Activated CD4-positive, CD25-positive, alpha-beta regulatory T cell treated with anti-CD3 and anti-CD28 coated beads, Interleukin-2, amount 50 U/mL, for 72 hours (primary cell): ENCODE data around the gene PBX2.
"Not testable (repeated sequence)": the region's sequence is repeated elsewhere in the genome, so short reads cannot be mapped to it uniquely, and the experiment has no call there.

Experiments used
- DNase-seq: peaks from one replicate; pipeline ENCODE4 v3.0.0; 2021

The PBX2 gene

DNA sequence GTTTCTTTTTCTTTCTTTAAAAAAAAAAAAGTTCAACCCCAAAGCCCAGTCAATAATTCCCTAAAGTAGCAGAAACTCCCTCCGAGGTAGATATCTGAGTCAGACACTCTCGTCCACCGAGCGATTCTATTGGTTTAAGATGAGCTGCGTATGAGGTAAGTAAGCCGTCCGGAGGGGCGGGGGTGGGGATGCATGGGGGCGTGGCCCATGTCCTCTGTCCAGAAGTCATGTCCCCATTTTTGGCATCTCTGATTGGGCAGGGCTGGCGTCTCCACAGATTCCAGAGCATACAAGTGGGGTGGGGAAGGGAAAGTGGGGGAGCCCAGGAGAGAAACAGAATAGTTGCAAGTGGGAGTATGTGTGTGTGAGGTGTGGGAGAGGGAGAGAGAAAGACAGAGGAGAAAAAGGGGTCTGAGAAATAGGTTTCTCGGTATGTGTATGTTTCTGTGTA, 4.3 kb downstream of the PBX2 start:
- not testable (repeated sequence) for DNase-seq

DNA sequence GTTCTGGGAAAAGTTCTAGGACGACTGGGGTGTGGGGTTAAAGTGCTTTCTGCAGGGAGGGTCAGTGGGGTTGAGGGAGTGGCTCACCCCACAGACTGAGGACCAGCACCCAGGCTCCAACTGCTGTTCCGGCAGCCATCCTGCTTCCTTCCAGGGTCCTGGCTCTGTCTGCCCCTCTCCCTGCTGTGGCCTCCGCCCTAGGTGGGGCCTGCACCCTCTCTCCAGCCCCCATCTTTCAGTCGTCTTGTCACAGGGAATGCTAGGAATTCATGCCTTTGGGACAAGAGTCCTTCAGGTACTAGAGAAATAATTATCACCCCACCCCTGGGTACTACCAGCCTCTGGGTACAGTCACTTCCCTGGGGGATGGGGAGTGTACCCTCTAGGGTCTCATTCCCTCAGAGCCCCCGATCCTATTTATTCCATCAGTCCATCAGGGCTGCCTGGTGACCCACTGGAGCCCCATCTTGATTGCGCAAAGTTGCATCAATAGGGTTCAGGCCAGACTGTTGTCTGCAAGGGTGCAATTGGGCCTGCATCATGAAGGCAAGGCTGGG, 5.8 kb downstream of the PBX2 start, which contains the start of gene AGER:
Gene AGER, minus strand, starts transcription at position 170 of the 557 bp plus-strand sequence. Its CDS starts 31 bp downstream, at position 139.
- DNase-seq, result no peak

DNA sequence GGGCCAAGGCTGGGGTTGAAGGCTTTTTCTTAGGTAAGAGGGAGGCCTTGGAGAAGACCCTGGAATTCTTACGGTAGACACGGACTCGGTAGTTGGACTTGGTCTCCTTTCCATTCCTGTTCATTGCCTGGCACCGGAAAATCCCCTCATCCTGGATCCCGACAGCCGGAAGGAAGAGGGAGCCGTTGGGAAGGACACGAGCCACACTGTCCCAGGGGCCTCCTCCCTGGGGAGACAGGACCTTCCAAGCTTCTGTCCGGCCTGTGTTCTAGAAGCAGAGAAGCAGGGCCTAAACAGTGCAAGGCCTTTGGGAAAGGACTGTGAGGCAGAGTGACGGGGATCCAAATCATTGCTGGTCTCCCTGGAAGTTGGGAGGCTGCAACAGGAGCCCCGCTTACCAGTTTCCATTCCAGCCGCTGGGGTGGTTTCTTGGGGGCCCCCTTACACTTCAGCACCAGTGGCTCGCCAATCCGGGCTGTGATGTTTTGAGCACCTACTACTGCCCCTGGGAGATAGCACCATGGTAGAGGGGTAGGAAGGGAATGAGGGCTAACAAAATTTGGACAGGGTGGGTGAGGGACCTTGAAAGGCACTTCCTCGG, 6.4 kb downstream of the PBX2 start:
- no peak for DNase-seq

DNA sequence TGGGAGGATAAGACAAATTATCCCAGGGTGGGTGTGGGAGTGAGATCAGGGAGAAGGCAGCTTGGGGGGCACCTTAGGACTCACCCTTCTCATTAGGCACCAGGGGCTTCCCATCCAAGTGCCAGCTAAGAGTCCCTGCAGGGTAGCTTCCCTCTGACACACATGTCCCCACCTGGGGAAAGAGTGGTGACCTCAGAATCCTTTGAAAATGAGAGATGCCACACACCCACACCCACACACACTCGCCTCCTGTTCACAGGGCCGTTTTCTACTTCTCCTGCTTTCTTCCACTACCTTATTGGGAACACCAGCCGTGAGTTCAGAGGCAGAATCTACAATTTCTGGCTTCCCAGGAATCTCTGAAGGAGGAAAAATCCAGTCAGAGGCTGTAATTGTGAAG, 7.0 kb downstream of the PBX2 start:
- DNase-seq, result no peak

DNA sequence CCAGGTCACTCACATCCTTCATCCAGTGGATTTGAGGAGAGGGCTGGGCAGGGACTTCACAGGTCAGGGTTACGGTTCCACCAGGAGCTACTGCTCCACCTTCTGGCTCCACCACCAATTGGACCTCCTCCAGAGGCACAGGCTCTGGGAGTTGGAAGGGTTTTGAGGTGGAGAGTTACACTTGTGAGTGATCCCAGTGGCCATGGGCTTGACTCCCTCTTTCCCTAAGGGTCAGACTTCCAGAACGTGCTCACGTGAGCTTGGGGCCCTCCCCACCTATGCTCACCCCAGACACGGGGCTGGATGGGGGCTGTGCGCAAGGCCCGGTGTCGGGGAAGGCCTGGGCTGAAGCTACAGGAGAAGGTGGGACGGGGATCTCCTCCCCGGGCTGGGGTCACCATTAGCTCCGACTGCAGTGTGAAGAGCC, 7.4 kb downstream of the PBX2 start:
- DNase-seq, result no peak

DNA sequence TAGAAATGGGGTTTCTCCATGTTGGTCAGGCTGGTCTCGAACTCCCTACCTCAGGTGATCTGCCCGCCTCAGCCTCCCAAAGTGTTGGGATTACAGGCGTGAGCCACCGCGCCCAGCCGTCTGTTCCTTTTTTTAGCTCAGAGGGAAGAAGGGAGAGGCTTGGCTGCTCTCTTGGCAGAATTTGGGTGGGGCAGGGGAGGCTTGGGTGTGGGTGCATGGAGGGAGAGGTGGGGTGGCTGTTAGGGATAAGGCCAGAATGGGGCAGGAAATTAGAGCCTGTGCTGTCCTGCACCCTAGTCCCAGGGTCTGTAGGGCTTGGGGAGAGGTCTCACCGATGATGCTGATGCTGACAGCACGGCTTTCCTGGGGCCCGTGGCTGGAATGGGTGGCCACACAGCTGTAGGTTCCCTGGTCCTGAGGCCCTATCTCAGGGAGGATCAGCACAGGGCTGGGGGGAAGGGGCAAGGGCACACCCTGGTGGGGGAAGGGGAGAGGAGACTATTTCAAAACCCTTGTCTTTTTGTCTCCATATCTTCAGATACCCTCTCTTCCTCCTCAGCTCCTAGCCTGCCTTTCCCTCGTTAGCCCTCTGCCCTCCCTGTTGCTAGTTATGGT, 8.0 kb downstream of the PBX2 start:
- no peak for DNase-seq

DNA sequence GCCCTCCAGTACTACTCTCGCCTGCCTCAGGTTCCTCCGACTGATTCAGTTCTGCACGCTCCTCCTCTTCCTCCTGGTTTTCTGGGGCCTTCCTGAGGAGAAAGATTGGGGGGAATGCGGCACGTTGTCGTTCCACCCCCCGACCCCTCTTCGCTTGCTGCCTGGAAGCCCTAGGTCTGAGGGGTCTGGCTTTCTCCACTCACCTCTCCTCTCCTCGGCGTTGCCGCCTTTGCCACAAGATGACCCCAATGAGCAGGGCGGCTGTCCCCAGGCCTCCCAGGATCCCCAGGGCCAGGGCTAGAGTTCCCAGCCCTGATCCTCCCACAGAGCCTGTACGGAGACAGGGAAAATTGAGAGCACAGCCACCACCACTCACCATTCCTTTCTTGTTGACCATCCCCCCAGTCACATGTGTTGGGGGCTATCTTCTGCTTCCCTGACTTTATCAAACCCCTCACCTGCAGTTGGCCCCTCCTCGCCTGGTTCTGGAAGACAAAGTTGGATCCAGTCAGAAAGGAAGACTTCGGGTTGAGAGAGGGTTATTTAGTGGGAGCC, 8.8 kb downstream of the PBX2 start:
- DNase-seq, result no peak

DNA sequence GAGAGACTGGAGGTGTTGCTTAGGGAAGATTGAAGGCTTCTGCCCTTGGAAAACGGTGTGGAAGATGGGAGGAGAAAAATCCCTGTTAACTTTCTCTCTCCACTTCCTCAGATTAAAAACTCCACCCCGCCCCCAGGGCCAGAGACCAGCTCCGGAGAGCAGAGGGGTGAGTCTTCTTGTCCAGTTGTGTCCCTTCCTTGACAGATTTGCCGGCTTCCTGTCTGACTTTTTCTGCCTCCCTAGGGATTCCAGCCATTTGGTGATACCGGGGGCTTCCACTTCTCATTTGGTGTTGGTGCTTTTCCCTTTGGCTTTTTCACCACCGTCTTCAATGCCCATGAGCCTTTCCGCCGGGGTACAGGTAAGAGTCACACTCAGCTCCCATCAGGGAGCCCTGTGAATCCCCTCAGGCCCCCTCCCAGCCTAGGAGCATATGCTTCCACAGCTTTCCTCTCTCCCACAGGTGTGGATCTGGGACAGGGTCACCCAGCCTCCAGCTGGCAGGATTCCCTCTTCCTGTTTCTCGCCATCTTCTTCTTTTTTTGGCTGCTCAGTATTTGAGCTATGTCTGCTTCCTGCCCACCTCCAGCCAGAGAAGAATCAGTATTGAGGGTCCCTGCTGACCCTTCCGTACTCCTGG, 10.1 kb downstream of the PBX2 start:
- DNase-seq, result no peak

DNA sequence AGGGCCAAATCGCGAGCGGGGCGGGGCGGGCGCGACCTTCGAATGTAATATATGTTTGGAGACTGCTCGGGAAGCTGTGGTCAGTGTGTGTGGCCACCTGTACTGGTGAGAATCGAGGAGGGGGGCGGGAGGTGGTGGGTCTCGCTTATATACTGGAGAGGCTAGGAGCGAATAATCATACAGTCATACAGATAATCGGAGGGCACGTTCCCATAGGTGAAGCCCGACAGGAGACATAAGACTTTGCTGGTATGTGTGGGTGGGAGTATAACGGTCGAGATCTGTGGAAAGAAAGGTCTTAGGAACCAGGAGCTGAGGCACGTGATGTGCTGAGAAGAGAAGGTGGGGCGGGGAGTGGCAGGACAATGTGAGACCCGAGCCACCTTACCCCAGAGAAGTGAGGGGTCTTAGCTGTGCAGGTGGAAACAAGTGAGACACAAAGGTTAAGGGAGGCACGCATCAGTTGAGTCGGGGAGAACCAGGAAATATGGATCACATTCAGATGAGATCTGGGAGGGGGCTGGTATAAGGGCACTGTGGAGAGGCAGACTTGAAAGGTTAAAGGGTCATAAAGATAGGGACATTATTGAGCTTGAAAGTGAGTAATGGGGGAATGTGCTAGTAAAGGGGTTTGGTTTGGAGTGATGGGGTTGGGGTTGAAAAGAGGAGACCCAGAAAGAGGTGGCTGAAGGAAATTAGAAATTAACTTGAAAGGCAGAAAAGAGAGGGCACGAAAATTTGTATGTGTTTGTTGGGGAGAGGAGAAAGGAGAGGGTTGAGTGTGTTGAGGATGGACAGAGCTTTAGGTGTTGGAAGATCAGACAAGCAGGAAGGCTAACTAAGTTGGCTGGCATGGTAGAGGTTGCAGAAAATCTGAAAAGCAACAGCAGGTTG, 11.2 kb downstream of the PBX2 start:
- DNase-seq, result no peak

DNA sequence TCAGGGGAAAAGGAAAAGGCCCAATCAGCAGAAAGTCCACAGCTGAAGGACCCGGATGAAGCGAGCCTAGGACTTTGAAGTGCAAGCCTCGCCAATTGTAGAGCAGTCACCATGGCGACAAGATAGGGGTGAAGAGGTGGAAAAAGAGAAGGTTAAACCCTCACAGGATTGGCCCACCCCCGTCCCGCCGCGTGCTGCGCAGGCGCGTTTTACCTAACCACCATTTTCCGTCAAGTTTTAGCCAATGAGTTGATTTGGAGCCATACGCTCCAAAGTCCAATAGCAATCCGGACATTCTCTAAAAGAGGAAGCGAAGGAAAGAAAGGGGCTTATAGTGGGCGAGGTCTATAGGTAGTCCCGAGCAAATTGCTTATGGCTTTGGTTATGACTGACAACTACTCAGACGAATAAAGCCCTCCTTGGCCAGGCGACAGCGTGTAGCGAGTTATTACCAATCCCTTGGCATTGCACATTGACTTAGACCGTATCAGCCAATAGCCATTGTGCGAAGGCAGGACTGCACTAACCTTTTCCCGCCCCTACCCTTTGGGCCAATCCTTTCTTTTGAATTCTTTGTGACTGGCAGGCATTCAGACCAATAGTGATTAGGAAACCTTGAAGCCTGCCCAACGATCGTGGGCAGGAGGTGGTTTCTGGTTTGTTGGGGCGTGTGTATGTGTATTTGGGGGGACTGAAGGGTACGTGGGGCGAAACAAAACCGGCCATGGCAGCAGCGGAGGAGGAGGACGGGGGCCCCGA, 12.0 kb downstream of the PBX2 start, which contains the start of gene RNF5:
Gene RNF5, plus strand, starts transcription at position 618 of the 759 bp plus-strand sequence. Its CDS starts 107 bp downstream, at position 725.
- DNase-seq, result peak; percentile 78

DNA sequence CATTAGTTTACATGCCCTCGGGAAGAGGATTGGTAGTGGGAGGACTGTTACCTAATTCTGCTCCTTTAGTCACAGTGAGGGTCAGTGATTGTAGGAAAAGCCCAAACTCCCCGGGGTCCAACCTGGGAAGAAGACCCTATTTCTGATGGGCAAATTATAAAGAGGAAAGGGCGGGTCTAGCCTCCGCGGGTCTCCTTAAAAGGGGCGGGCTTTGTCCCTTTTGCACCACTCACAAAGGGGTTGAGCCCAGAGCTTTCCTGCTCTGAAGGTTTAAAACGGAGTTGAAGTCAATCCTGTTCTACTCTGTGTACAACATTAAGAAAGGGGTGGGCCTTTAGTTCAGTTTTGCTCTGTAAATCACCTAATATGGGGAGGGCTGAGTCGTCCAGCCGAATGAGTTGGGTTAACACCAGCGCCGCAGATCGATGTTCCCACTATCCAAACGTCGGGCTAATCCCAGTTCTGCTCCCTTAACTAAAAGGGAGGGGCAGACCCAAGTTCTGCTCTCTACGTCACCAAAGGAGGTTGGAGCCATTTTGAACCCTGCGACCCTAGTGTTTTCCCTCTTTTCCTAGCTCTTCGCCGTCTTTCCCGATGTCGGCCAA, 12.7 kb downstream of the PBX2 start:
- no peak for DNase-seq

DNA sequence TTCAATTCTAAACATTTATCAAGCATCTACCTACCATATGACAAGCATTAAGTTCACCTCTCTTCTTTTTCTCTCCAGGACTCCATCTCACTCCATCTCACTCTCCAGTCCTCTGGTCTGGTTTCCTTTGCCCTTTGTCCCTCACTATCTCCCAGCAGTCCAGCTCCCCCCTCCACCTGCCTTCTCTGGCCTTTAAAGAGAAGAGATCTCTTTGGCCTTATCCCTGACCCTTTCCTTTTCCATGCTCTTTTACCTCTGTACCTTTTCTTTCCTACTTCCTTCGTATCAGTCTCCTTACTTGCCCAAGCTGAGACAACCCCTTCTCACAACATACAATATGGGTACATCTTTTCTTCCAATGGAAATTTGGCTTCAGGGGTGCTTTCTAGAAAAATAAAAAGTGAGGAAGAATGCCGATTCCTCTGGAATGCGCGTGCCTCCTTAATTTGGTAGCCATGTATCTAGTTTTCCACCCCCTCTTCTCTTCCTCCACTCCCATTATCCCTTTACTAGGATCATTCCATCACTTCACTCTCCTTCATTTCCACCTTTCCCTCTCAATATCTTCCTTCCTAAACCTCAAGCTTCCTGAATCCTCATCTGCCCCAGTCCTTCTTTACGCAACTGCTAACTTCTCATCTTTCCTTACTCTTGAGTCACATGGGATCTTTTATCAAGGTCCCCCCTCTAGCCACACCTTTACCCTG, 13.4 kb downstream of the PBX2 start:
- no peak for DNase-seq

DNA sequence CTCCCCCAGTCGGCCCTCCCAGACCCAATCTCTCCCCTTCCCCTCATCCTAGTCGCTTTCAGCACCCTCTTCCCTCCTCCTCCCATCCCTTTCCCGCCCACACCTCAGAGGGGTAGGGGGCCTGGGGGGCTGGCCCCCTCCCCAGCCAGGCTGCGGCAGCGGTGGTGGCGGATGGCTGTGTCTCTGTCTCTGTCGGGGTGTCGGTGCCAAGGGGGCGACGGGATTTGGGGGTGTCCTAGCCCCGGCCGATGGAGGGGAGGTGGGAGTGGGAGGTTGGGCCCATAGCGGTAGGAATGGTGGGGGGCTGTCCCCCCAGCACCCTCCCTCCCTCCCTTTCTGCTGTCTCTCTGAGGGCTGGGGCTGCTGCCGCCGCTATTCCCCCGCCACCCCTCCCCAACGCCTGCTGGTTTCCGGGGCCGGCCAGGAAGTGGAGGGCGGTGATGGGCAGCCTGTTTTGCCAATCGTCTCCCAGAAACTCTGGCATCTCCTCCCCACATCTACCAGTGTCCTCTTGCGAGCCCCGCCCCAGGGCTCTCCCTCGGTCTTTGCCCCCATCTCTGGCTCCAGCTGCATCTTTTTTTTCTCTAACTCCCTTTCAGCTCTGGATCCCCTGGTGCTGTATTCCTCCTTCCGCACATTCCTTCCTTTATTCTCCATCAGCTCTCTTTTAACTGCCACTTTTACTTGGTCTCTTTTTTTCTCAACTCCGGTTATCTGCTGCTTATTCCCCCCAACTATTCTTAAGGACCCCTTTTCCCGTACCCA, 14.1 kb downstream of the PBX2 start, which contains the start of gene AGPAT1:
Gene AGPAT1, minus strand, starts transcription at position 374 of the 765 bp plus-strand sequence. CDS start 4,588 bp downstream, outside the sequence.
- peak; percentile 98 for DNase-seq

DNA sequence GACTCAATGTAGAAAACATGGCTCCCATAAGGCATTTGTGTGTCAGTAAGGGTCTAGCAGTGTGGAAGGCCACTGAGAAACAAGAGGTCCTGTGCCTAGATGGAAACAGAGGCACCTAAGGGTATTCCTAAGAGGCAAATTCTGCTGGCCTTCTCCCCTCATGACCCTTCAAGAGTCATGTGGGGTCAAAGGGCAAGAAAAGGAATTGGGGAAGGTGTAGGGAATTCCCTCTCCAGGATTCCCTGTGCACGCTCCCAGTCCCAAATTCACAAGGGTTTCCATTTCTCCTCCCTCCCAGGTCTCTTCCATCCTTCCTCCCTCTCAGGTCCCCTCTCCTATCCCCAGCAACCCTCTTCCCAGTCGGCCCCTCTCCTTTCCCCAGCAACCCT, 14.7 kb downstream of the PBX2 start:
- DNase-seq, result no peak

DNA sequence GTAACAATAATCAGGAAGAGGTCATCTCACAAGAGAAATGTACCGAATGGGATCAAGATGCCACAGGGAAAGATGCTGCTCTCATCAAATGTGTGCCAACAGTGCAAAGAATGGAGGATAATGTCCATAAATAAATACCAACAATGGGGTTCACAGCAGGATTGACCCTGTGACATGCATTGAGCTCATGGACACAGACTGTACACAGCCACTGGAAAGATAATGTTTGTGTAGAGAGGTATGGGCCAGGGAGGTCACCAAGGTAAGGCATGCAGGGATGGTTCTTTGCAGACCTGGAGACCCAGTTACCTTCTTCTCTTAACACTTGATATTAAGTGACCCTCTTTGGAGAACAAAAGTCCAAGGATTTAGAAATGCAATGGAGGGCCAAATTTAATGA, 15.6 kb downstream of the PBX2 start:
- DNase-seq, result no peak

DNA sequence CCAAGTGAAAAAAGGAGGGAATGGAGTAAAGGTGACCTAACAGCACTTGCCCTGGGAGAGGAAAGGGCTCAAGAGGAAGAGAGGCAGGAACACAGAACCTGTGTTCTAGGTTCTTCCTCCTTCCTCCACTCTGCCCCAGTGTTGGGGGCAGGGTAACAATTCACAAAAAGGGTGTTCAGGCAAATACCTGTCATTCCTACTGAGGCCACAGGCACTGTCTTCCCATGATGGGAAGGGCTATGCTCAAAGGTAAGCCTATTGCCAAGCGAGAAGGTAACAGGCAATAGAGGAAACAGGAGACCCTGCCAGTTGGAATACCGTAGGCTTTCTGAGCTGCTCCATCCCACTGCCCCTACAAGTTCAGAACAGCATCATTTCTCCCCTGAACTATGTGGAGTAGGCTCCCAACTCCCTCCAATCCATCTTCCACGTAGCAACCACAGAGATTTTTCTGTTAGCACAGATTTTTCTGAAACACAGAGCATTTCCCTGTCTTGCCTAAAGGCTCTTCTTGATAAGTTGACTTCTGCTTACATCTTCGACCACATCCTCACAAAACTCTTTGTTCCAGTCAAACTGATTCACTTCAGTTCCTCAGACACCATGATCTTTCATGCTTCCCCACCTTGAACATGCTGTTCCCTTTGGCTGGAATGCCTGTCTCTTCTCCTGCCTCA, 16.8 kb downstream of the PBX2 start:
- DNase-seq, result no peak

DNA sequence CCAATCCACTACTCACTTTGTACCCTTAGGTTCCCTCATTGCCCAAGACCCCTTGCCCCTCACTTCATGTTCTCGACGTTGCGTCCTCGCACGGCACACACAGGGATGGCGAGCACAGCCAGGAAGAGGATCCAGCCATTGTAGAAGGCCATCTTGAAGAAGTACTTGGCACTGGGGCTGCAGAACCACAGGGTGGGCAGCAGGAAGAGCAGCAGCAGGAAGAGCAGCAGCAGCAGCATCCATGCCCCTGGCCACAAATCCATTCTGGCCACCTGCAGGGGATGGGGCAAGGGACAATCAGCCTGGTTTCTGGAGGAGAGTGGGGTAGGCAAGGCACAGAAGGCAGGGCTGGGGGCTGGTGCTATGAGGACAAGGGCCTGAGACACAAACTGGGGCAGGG, 18.8 kb downstream of the PBX2 start:
- DNase-seq, result no peak

DNA sequence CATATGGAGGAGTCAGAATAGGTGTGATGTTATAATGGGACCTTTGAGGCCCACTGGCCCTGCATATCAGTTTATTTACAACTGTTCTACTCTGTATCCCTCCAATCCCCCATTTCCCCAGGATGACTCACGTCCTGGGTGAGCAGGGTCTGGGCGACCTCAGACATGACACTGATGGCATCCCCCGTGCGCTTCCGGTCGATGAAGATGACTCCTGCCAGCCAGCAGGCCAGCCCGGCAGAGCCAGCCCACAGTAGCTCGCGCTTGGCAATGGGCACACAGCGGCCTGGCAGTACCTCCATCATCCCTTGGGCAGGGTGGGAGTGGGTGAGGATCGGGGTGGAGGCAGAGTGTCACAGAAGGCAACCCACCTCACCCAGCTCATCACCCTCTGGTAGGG, 19.7 kb downstream of the PBX2 start:
- DNase-seq, result no peak
